ENCODE measurements around the gene C10orf90.

DNA sequence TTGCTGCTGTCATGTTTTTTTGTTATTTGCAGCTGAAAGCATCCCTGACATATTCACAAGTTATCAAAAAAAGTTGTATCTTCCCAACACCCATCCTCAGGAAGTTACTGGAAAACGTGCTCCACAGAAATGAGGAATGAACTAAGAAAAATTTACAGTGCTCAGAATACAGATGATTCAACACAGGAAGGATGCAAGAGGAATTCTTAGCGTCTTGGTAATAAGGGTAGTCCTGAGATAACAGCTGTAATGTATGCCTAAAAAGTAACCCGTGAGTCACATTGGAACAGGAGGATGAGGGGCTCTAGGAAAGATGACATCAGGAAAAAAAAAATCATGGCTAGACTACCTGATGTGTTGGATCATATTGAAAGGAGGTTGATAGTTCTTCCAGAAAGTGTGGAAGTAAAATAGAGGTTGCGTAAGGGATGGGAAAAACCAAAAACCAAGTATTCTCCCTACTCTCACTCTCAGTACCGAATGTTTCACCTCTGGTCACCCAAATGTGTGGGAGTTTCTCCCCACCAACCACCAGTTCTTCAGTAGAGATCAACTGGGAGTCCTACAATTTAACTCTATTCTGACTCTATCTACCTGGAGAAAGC lies 286.1 kb downstream of the C10orf90 start:
- no peak for TF ChIP-seq EZH2phosphoT487 (IDR thresholded peaks at IDR 0.05; ENCODE audit: borderline replicate concordance)
- TF ChIP-seq, protein P1, sequence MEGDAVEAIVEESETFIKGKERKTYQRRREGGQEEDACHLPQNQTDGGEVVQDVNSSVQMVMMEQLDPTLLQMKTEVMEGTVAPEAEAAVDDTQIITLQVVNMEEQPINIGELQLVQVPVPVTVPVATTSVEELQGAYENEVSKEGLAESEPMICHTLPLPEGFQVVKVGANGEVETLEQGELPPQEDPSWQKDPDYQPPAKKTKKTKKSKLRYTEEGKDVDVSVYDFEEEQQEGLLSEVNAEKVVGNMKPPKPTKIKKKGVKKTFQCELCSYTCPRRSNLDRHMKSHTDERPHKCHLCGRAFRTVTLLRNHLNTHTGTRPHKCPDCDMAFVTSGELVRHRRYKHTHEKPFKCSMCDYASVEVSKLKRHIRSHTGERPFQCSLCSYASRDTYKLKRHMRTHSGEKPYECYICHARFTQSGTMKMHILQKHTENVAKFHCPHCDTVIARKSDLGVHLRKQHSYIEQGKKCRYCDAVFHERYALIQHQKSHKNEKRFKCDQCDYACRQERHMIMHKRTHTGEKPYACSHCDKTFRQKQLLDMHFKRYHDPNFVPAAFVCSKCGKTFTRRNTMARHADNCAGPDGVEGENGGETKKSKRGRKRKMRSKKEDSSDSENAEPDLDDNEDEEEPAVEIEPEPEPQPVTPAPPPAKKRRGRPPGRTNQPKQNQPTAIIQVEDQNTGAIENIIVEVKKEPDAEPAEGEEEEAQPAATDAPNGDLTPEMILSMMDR (conservative IDR thresholded peaks at IDR 0.05; ENCODE audit: low read length): no peak
